Measurements from ENCODE around the gene GNG12. TPM values are rescaled to one million over a fixed set of nuclear protein-coding genes. Genes with fewer than 3 reads are reported as not detected.

GNG12 gene
- total RNA-seq, 1 donor from 2014 or later = 71.2 TPM

DNA sequence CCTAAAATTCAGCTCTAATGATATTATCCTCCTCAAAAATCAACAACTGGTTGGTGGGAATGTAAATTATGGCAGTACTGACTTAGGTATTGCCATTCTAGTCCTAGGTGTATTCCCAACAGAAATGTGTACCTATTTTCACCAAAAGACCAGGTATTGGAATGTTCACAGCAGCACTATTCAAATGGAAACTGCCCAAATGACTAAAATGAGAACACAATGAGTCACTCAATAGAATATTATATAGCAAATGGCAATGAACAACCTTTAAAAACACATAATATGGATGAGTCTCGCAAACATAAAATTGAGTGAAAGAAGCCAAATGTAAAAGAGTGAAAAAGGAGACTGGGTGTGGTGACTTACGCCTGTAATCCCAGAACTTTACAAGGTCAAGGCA is 103.4 kb downstream of the GNG12 start:
- H3K36me3 ChIP-seq = no peaks in the 10 kb centered on the region
- H3K4me3 ChIP-seq = no peak overlapping the region
- no peak for DNase-seq (ENCODE audit: low spot score in 2 of 2)
- no peaks in the 10 kb centered on the region for H3K9me3 ChIP-seq
- no peaks in the 10 kb centered on the region for H3K27me3 ChIP-seq
- TF ChIP-seq, protein P1, sequence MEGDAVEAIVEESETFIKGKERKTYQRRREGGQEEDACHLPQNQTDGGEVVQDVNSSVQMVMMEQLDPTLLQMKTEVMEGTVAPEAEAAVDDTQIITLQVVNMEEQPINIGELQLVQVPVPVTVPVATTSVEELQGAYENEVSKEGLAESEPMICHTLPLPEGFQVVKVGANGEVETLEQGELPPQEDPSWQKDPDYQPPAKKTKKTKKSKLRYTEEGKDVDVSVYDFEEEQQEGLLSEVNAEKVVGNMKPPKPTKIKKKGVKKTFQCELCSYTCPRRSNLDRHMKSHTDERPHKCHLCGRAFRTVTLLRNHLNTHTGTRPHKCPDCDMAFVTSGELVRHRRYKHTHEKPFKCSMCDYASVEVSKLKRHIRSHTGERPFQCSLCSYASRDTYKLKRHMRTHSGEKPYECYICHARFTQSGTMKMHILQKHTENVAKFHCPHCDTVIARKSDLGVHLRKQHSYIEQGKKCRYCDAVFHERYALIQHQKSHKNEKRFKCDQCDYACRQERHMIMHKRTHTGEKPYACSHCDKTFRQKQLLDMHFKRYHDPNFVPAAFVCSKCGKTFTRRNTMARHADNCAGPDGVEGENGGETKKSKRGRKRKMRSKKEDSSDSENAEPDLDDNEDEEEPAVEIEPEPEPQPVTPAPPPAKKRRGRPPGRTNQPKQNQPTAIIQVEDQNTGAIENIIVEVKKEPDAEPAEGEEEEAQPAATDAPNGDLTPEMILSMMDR (IDR thresholded peaks at IDR 0.05) = no peak
- intact Hi-C loops (cut with DNase I) = no loop called here
- no peak overlapping the region for H3K27ac ChIP-seq
- H3K4me1 ChIP-seq = peaks cover 9 to 38% of the 10 kb centered on the region in 2 donors

- TF ChIP-seq, protein P1 (IDR thresholded peaks at IDR 0.05) = no peak
- no peak overlapping the region for H3K4me3 ChIP-seq
- H3K9me3 ChIP-seq = no peaks in the 10 kb centered on the region
- H3K4me1 ChIP-seq = peaks cover 6 to 46% of the 10 kb centered on the region in 2 donors
- H3K27me3 ChIP-seq = no peaks in the 10 kb centered on the region
- no peaks in the 10 kb centered on the region for H3K36me3 ChIP-seq
- DNase-seq (ENCODE audit: low spot score in 2 of 2) = no peak
- peak overlapping the region; percentile 66 to 72 for H3K27ac ChIP-seq
- intact Hi-C loops (cut with DNase I) = no loop called here
Measured at GRCh38 chr1:67726224-67726623, 107.0 kb downstream of the GNG12 start.

DNA sequence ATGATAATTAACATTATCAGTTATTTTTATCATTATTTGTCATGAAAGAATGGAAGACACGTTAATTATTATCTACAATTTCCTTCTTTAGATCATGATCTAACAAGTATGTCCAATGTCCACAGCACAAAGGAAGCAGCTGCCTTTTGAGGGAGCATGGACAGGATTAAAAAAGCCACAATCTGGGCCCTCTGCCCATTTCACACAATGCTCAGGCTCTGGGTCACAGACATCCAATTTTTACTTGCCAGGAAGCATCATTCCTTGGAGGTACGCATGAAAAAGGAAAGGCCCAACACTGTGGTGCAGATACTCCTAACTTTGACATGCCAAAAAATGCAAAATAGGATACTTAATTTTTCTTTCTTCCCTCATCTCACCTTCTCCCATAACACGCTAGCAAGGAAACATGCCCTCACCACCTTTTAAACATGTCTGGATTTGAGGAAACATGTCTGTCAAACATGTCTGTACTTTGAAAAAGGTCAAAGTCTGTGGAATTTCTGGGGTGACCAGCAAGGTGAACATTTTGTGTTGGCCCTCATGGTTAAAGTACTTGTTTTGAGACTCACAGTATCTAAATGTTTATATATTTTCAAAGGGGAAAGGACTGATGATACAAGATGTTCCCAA is 108.2 kb downstream of the GNG12 start:
- intact Hi-C loops (cut with DNase I) = no loop called here

GRCh38 chr1:67723620-67724019 is 109.6 kb downstream of the GNG12 start:
- Histone ChIP-seq H3K4me1 (peaks cover 6 to 46% of the 10 kb centered on the region in 2 donors), H3K27ac (peak overlapping the region; percentile 66 to 72), H3K9me3 (no peaks in the 10 kb centered on the region), H3K27me3 (no peaks in the 10 kb centered on the region), H3K4me3 (no peak overlapping the region), H3K36me3 (no peaks in the 10 kb centered on the region)
- DNase-seq (ENCODE audit: low spot score in 2 of 2) = no peak
- TF ChIP-seq, protein P1 (IDR thresholded peaks at IDR 0.05) = no peak
- intact Hi-C loops (cut with DNase I) = loop anchor here (2.0 kb wide), 1 partner anchor 21 kb away; no protein-coding TSS in a partner anchor

More for the DNA sequence above, 108.2 kb downstream of the GNG12 start:
- Histone ChIP-seq H3K36me3 (no peaks in the 10 kb centered on the region), H3K4me1 (peaks cover 6 to 46% of the 10 kb centered on the region in 2 donors), H3K27me3 (no peaks in the 10 kb centered on the region), H3K9me3 (no peaks in the 10 kb centered on the region), H3K27ac (peak overlapping the region; percentile 66 to 72), H3K4me3 (no peak overlapping the region)
- DNase-seq (ENCODE audit: low spot score in 2 of 2) = no peak
- TF ChIP-seq, protein P1 (IDR thresholded peaks at IDR 0.05) = no peak

GRCh38 chr1:67723126-67723525 is 110.1 kb downstream of the GNG12 start:
- DNase-seq (ENCODE audit: low spot score in 2 of 2) = no peak
- peak overlapping the region; percentile 66 to 72 for H3K27ac ChIP-seq
- intact Hi-C loops (cut with DNase I) = loop anchor here (2.0 kb wide), 1 partner anchor 22 kb away; no protein-coding TSS in a partner anchor
- peaks cover 6 to 46% of the 10 kb centered on the region in 2 donors for H3K4me1 ChIP-seq
- TF ChIP-seq, protein P1 (IDR thresholded peaks at IDR 0.05) = no peak
- no peak overlapping the region for H3K4me3 ChIP-seq
- H3K9me3 ChIP-seq = no peaks in the 10 kb centered on the region
- H3K27me3 ChIP-seq = no peaks in the 10 kb centered on the region
- no peaks in the 10 kb centered on the region for H3K36me3 ChIP-seq
